ENCODE data around the gene CCDC152.

- TF ChIP-seq CTCF (IDR thresholded peaks at IDR 0.05; ENCODE audit: extremely low read depth in 1 of 2, insufficient read depth in 1 of 2, low read depth in 1 of 2, low read length in 2 of 2) (no peak), MYC (IDR thresholded peaks at IDR 0.05; ENCODE audit: low read depth, low read length) (no peak), POLR2AphosphoS5 (IDR thresholded peaks at IDR 0.05; ENCODE audit: insufficient read depth, low read depth, low read length) (no peak), EZH2 (IDR thresholded peaks at IDR 0.05; ENCODE audit: borderline replicate concordance, low read depth, low read length, severe bottlenecking) (no peak)
Measured at GRCh38 chr5:42819745-42820144, 63.1 kb downstream of the CCDC152 start.
